ENCODE data around the gene FGF21.
"Not testable (repeated sequence)": the region's sequence is repeated elsewhere in the genome, so short reads cannot be mapped to it uniquely, and the experiment has no call there.

FGF21 gene

DNA sequence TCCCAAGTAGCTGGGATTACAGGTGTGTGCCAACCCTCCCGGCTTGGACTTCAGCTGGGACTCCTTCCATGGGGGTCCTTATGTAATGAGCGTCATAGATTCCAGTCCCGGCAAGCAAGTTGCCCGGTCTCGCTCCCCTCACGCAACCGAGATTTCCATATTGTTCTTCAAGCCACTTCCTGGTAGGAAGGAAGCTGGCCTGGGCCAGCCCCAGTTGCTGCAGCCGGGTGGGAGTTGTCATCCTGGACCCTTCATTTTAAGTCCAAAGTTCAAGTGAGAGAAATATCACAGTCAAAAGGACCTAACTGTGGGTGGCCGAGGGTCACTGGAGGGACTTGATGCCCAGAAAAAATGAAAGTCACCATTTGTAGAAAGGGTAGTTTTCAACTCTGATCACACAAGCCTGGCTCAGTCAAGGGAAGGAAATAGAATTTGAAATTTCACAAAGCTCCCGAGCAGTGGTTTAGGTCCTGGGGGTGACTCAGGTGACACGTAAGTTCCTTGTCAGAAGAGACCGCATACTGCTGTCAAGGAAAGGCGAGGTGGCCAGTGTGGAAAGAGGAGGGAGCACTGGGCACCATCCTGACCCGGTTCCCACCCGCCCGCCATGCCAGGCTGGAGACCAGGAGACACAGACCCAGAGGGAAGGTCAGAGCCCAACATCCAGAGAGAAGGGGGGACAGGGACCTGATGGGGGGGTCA lies 5.3 kb downstream of the FGF21 start:
- Histone ChIP-seq H3K36me3 (no peaks in the 10 kb centered on the region), H3K9me3 (no peaks in the 10 kb centered on the region), H3K27me3 (peaks cover 0 to 47% of the 10 kb centered on the region in 2 donors), H3K27ac (no peak overlapping the region), H3K4me3 (no peak overlapping the region), H3K4me1 (no peaks in the 10 kb centered on the region)
- TF ChIP-seq, protein P1, sequence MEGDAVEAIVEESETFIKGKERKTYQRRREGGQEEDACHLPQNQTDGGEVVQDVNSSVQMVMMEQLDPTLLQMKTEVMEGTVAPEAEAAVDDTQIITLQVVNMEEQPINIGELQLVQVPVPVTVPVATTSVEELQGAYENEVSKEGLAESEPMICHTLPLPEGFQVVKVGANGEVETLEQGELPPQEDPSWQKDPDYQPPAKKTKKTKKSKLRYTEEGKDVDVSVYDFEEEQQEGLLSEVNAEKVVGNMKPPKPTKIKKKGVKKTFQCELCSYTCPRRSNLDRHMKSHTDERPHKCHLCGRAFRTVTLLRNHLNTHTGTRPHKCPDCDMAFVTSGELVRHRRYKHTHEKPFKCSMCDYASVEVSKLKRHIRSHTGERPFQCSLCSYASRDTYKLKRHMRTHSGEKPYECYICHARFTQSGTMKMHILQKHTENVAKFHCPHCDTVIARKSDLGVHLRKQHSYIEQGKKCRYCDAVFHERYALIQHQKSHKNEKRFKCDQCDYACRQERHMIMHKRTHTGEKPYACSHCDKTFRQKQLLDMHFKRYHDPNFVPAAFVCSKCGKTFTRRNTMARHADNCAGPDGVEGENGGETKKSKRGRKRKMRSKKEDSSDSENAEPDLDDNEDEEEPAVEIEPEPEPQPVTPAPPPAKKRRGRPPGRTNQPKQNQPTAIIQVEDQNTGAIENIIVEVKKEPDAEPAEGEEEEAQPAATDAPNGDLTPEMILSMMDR (IDR thresholded peaks at IDR 0.05): no peak
- no peak for DNase-seq
- intact Hi-C loops (cut with DNase I; ENCODE audit: low total_unique reads): no loop called here

DNA sequence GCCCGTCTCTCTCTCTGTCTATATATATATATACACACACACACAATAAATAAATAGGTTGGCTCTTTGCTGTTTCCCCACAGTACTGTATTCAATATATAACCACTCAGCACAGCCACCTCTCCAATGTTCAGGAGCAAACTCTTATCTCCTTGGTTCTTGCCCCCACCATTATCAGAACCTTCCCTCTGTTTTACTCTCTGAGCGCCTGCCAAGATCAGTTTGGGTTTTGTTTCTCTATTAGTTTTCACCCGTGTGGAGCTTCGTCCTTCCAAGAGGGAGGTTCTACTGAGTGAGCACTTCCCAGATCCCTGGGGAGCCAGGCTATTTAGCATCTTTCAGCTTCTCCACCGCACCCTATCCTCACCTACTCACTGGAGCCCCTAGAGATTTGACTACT lies 10.5 kb downstream of the FGF21 start:
- H3K9me3 ChIP-seq; H3K27ac ChIP-seq; intact Hi-C loops (cut with DNase I; ENCODE audit: low total_unique reads); H3K4me3 ChIP-seq; H3K36me3 ChIP-seq; H3K4me1 ChIP-seq; DNase-seq: not testable (repeated sequence)
- peaks cover 0 to 52% of the 10 kb centered on the region in 2 donors for H3K27me3 ChIP-seq

DNA sequence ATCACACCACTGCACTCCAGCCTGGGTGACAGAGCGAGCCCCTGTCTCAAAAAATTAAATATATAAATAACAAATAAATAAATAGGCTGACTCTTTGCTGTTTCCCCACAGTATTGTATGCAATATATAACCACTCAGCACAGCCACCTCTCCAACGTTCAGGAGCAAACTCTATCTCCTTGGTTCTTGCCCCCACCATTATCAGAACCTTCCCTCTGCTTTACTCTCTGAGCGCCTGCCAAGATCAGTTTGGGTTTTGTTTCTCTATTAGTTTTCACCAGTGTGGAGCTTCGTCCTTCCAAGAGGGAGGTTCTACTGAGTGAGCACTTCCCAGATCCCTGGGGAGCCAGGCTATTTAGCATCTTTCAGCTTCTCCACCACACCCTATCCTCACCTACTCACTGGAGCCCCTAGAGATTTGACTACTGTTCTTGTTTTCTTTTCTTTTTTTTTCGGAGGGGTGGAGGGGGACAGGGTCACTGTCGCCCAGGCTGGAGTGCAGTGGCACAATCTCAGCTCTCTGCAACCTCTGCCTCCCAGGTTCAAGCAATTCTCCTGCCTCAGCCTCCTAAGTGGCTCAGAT lies 12.9 kb downstream of the FGF21 start:
- H3K36me3 ChIP-seq; H3K9me3 ChIP-seq; H3K27ac ChIP-seq; DNase-seq; intact Hi-C loops (cut with DNase I; ENCODE audit: low total_unique reads); H3K4me1 ChIP-seq; H3K4me3 ChIP-seq: not testable (repeated sequence)
- H3K27me3 ChIP-seq: peaks cover 0 to 46% of the 10 kb centered on the region in 2 donors

DNA sequence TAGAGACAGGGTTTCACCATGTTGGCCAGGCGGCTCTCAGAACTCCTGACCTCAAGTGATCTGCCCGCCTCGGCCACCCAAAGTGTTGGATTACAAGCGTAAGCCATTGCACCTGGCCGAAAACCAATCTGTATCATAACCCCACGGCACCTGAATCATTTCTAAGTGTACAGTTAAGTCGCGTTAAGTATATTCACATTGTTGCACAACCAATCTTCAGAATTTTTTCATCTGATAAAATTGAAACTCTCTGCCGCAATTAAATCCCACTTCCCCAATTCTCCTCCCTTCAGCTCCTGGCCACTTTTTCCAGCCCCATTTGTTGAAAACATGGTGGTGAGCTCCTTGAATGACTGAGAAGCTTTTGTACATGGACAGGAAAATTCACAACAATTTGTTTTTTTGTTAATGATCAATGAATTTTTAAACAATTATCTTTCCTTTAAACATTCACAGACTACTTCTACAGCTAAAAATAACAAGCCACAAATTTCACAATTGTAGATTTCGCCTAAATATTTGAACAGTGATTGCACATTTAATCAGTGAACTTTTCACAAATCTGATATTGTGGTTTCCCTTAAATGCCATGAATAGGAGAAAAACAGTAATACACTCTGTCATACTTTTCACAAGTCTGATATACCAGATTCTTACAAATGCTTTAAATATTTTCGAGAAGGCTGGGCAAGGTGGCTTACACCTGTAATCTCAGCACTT lies 13.8 kb downstream of the FGF21 start:
- DNase-seq: no peak
- TF ChIP-seq, protein P1 (IDR thresholded peaks at IDR 0.05): no peak
- no peaks in the 10 kb centered on the region for H3K4me1 ChIP-seq
- no peaks in the 10 kb centered on the region for H3K9me3 ChIP-seq
- intact Hi-C loops (cut with DNase I; ENCODE audit: low total_unique reads): no loop called here
- no peak overlapping the region for H3K27ac ChIP-seq
- no peaks in the 10 kb centered on the region for H3K36me3 ChIP-seq
- no peak overlapping the region for H3K4me3 ChIP-seq
- peaks cover 0 to 39% of the 10 kb centered on the region in 2 donors for H3K27me3 ChIP-seq

DNA sequence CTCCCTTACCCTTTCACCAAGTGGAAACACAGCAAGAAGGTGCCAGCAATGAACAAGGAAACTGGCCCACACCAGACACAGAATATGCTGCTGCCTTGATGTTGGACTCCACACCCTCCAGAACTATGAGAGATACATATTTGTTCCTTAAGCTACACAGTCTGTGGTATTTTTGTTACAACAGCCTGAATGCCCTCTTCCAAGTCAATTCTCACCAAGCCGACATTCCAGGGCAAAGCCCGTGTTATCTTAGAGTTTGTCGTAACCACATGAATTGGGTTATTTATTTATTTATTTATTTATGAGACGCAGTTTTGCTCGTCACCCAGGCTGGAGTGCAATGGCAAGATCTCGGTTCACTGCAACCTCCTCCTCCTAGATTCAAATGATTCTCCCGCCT lies 14.9 kb downstream of the FGF21 start:
- intact Hi-C loops (cut with DNase I; ENCODE audit: low total_unique reads): loop anchor here (2.0 kb wide), 1 partner anchor 73 kb away; no protein-coding TSS in a partner anchor

DNA sequence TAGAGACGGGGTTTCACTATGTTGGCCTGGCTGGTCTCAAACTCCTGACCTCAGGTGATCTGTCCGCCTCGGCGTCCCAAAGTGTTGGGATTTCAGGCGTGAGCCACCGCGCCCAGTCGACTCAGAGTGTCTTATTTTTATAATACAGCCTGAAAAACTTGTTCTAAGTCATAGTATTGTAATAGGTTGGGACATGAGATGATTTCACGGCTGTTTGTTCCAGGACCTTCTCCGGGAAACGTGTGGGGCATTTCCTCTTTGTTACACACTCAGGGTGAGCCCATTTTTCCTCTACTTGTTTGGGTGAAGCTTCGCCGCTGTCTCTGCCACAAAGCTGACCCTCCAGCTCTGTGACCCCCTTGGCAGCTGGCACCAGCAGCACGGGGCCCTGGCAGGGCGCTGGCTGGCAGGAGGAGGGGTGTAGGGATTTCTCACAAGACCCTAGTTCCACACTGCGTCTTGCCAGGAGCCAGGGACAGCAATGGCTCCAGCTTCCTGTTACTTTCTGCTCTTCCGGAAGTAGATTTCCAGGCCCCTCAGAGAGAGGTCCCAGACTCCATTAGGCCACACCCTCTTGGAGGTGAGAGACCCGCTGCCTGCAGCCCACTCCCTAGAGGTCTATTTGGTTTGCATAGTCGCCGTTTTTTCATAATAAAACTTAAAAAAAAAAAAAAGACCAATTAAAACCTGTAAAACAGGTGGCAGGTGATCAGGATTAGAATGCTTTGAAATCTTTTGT lies 15.6 kb downstream of the FGF21 start:
- Histone ChIP-seq H3K9me3 (no peaks in the 10 kb centered on the region), H3K27ac (no peak overlapping the region), H3K4me3 (no peak overlapping the region), H3K27me3 (peaks cover 0 to 24% of the 10 kb centered on the region in 2 donors), H3K36me3 (no peaks in the 10 kb centered on the region), H3K4me1 (no peaks in the 10 kb centered on the region)
- DNase-seq: no peak
- TF ChIP-seq, protein P1 (IDR thresholded peaks at IDR 0.05): no peak
- intact Hi-C loops (cut with DNase I; ENCODE audit: low total_unique reads): loop anchor here (2.0 kb wide), 1 partner anchor 74 kb away; no protein-coding TSS in a partner anchor

More for the DNA sequence above, 14.9 kb downstream of the FGF21 start:
- TF ChIP-seq, protein P1 (IDR thresholded peaks at IDR 0.05): no peak
- H3K9me3 ChIP-seq: no peaks in the 10 kb centered on the region
- no peak overlapping the region for H3K27ac ChIP-seq
- no peaks in the 10 kb centered on the region for H3K4me1 ChIP-seq
- H3K27me3 ChIP-seq: peaks cover 0 to 30% of the 10 kb centered on the region in 2 donors
- no peaks in the 10 kb centered on the region for H3K36me3 ChIP-seq
- H3K4me3 ChIP-seq: no peak overlapping the region
- no peak for DNase-seq

Measured in tibial artery (tissue), 4 donors.